Measurements from ENCODE around the gene MYO10. TPM values are rescaled to one million over a fixed set of nuclear protein-coding genes. Genes with fewer than 3 reads are reported as not detected.

The MYO10 gene
- total RNA-seq, 1 experiment from 2014 or later, result 9.3 TPM

DNA sequence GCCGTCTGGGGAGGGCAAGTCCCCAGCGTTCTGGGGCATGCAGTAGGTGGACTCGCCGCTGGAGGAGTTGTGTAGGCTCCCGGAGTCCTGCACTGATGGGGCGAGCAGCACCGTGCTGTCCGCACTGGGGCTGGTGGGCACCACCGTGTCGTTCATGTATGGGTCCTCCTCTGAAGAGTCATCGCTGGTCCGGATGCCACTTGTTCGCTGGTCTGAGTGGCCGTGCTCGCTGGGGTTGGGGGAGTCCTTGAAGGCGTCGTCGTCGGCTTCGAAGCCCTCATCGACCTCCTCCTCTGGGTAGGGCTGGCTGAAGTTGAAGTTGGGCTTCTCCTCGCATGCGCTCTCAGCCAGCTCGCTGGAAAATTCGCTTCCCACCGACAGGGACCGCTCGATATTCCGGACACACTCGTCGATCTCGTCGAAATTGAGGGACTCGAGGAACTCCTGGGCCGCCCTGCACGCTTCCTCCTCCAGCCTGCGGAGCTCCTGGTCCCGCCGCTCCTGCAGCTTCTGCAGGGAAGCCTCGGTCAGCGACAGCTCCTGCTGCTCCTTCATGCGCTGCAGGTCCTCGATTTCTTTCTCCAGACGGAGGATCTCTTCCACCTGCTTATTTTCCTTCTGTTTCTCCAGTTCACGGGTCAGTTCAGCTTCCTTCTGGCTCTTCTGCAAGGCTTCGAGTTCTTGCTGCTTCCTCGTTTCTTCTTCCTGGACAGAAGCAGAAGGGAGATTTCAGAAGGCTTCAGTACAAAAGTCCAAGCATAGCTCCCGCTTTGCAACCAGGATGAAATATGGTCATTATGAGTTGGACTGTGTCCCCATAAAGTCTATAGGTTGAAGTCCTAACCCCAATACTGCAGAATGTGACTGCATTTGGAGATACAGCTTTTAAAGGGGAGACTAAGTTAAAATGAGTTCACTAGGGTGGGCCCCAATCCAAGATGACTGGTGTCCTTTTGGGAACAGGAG lies 234.7 kb downstream of the MYO10 start:
- Histone ChIP-seq H3K36me3 (no peaks in the 10 kb centered on the region), H3K9me3 (replicated peaks) (no peaks in the 10 kb centered on the region), H3K4me1 (no peaks in the 10 kb centered on the region), H3K4me3 (no peak overlapping the region), H3K27me3 (no peaks in the 10 kb centered on the region), H3K27ac (no peak overlapping the region)
- DNase-seq, result no peak

DNA sequence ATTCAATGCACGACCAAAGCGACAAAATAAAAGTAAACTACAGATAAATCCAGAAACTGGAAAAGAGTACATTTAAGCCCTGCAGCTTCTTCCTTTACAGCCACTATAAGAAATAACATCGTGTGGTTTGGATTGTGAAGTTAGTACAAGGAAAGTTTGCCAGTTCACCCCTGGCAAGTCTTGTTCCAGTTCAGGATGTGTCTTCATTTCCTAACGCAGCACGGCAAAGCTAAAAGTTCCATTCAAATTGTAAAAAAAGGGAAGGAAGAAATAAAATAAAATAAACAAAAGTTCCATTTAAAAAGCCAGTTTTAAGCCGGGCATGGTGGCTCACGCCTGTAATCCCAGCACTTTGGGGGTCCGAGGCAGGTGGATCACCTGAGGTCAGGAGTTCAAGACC lies 236.0 kb downstream of the MYO10 start:
- no peaks in the 10 kb centered on the region for H3K9me3 ChIP-seq (replicated peaks)
- no peak overlapping the region for H3K27ac ChIP-seq
- no peaks in the 10 kb centered on the region for H3K36me3 ChIP-seq
- H3K4me1 ChIP-seq, result no peaks in the 10 kb centered on the region
- H3K27me3 ChIP-seq, result no peaks in the 10 kb centered on the region
- no peak overlapping the region for H3K4me3 ChIP-seq
- DNase-seq, result no peak

DNA sequence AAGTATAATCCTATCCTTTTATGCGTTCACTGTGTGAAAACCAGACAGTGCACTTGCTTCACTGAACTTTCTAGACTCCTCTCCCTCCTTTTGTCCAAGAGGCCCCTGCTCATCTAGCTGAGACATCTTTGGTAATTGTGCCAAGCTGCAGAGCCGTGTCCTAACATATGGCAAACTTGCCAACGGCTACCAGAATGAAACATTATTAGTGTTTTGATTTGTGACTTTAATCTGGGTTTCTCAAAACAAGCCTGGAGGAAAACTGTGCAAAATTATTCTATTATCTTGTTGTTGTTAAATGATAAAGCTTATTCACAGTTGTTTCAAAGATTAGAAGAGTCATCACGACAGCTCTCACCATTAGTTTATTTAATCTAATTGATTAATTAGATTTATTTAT lies 240.3 kb downstream of the MYO10 start:
- H3K27ac ChIP-seq, result no peak overlapping the region
- no peaks in the 10 kb centered on the region for H3K27me3 ChIP-seq
- no peaks in the 10 kb centered on the region for H3K36me3 ChIP-seq
- no peak overlapping the region for H3K4me3 ChIP-seq
- no peak for DNase-seq
- no peaks in the 10 kb centered on the region for H3K9me3 ChIP-seq (replicated peaks)
- H3K4me1 ChIP-seq, result no peaks in the 10 kb centered on the region

DNA sequence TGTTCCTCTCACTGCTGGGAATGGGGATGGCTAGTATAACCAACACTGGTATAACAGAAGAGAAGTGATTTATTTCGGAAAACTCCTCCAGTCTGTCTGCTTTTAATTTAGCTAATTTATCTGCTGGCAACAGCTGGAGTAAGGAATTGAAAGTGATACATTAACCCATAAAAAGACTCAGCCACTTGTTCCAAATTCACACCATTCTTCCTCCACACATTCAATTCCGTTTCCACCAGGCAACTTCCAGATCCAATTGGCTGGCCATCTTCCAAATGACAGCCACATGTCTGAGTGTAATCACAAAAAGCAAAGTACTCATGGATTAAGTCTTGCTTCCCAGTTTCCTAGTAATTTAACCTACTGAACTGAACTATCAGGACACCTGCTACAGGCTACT lies 242.2 kb downstream of the MYO10 start:
- no peaks in the 10 kb centered on the region for H3K36me3 ChIP-seq
- H3K27ac ChIP-seq, result no peak overlapping the region
- H3K9me3 ChIP-seq (replicated peaks), result no peaks in the 10 kb centered on the region
- no peak overlapping the region for H3K4me3 ChIP-seq
- no peaks in the 10 kb centered on the region for H3K27me3 ChIP-seq
- no peaks in the 10 kb centered on the region for H3K4me1 ChIP-seq
- peak in 1 of 2 experiments; percentile 3 for DNase-seq

DNA sequence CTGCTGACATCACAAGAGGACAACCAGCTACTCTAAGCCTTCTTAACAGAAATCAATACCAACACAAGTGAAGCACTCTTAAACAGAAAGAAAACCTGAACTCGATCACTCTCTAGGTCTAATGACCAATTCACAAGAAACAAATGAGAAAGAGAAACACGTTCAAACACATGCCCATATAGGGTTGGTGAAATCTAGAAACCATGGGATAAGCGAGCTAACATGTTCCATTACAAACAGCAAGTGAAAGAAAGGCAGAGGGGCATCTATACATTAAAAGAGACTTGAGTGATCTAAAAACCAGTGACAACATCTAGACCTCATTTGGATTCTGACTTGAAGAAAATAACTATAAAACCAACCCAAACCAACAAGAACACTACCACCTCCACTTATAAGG lies 244.4 kb downstream of the MYO10 start:
- Histone ChIP-seq H3K36me3 (no peaks in the 10 kb centered on the region), H3K4me1 (no peaks in the 10 kb centered on the region), H3K27ac (no peak overlapping the region), H3K27me3 (no peaks in the 10 kb centered on the region), H3K4me3 (no peak overlapping the region), H3K9me3 (replicated peaks) (no peaks in the 10 kb centered on the region)
- DNase-seq, result no peak

DNA sequence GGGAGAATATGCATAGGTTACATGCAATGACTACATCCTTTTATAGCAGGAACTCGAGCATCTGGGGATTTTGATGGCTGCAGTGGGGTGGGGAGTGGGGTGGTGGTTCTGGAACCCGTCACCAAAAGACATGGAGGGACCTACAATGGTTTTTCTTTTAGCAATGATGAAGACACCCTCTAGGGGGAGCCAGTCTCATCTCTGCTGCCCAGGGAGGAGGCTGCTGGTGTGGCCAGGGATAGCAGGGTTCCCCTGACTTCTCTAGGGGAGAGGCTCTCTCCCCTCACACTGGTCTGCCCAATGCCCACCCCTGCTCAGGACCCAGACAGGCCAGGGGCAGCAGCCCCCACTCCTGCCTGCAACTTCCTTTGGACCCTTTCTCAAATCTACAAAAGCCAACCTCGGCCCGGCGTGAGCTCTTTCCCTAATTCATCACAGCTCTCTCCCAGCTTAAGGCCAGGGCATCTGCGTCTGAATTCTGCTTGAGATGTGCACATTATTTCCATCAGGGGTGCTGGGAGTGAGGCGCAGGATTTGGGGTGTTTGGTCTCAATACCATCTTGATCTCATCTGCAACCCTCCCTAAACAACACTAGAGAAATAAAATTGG lies 245.7 kb downstream of the MYO10 start:
- Histone ChIP-seq H3K4me3 (no peak overlapping the region), H3K4me1 (no peaks in the 10 kb centered on the region), H3K27ac (no peak overlapping the region), H3K27me3 (no peaks in the 10 kb centered on the region), H3K36me3 (no peaks in the 10 kb centered on the region), H3K9me3 (replicated peaks) (no peaks in the 10 kb centered on the region)
- DNase-seq, result peak; percentile 21 to 64

DNA sequence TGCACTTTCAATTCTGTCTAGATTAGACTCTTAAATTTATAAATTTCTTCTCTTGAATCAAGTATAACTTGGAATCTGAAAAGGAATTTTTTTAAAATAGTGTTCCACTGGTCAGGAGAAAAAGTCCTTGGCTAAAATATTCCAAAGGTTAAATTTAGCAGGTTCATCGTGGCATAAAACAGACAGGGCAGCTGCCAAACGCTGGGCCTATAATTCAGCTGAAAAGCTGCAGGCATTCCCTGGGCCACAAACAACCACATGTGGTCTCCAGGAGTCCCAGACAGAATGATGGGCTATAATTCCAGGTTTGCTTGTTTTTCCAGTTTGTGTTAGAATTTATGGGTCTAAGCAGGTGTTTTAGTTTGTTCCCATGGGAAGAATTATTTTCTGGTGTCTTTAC lies 248.2 kb downstream of the MYO10 start:
- no peak overlapping the region for H3K27ac ChIP-seq
- no peaks in the 10 kb centered on the region for H3K4me1 ChIP-seq
- no peaks in the 10 kb centered on the region for H3K36me3 ChIP-seq
- no peaks in the 10 kb centered on the region for H3K27me3 ChIP-seq
- no peak overlapping the region for H3K4me3 ChIP-seq
- DNase-seq, result no peak
- H3K9me3 ChIP-seq (replicated peaks), result no peaks in the 10 kb centered on the region

DNA sequence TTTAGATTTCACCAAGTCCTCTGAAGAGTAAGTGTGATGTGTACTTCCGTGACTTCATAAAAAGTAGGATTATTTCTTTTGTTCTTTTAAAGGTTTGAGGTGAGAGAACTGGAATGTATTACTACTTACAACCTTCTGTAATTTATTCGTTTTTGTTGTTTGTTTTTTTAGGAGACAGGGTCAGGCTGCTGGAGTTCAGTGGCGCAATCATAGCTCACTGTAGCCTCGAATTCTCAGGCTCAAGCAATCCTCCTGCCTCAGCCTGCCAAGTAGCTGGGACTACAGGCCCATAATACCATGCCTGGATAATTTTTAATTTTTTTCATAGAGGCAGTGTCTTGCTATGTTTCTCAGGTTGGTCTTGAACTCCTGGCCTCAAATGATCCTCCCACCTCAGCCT lies 251.0 kb downstream of the MYO10 start:
- H3K9me3 ChIP-seq (replicated peaks), result no peaks in the 10 kb centered on the region
- no peak for DNase-seq
- H3K27me3 ChIP-seq, result no peaks in the 10 kb centered on the region
- H3K4me3 ChIP-seq, result no peak overlapping the region
- H3K36me3 ChIP-seq, result no peaks in the 10 kb centered on the region
- no peaks in the 10 kb centered on the region for H3K4me1 ChIP-seq
- H3K27ac ChIP-seq, result no peak overlapping the region

DNA sequence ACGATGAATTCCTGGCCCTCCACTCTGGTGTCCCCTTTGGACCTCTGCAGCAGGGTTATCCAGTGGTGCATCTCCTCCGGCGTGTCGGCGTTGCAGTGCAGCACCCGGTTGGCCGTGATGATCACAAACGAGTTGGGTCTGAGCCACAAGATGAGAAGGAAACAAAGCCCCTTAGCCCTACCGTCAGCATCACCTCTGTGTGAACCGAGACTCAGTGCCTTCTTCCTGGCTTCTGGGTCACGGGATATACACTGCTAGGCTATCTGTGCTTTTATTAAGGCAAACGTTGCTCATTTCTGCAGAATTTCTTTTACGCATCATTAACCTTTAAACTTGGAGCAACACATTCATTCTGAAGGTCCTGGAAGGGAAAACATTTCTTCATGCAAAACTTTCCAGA lies 254.2 kb downstream of the MYO10 start:
- no peak for DNase-seq
- Histone ChIP-seq H3K4me3 (no peak overlapping the region), H3K27me3 (no peaks in the 10 kb centered on the region), H3K27ac (no peak overlapping the region), H3K36me3 (no peaks in the 10 kb centered on the region), H3K4me1 (no peaks in the 10 kb centered on the region), H3K9me3 (replicated peaks) (no peaks in the 10 kb centered on the region)

DNA sequence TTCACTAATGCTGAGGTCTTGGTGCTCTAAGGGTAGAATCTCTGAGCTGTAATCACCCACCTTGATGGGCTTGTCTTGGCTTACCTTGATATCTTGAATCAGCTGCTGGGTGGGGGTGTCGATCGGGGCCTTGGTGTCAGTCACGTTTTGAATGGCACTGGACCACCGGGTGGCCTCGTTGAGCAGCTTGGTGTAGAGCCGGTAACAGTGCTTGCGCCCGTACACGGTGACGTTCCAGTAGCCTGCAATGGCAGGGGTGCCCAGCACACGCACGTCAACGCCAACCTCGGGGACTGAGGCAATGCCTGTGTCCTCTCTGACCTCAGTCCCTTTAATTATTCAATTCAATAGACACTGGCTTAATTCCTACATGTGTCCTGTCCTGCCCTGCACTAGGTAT lies 256.2 kb downstream of the MYO10 start:
- Histone ChIP-seq H3K4me1 (no peaks in the 10 kb centered on the region), H3K36me3 (no peaks in the 10 kb centered on the region), H3K27me3 (no peaks in the 10 kb centered on the region)

DNA sequence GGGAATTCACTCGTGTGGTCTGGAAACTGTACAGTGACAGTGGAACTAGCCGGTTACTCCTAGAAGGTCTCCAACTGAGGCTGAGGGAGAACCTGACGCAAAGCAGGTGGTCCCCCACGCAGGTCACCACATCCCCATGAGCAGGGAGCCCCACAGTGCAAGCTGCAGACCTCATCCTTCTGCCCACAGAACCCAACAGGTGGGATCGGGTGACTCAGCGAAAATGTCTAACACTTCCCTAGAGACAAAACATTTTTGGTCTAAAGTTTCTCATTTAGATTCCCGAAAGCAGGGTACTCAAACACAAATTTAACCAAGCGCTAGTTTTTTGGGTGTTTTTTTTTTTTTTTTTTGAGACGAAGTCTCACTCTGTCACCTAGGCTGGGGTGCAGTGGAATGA lies 256.9 kb downstream of the MYO10 start:
- Histone ChIP-seq H3K36me3 (no peaks in the 10 kb centered on the region), H3K4me3 (no peak overlapping the region), H3K9me3 (replicated peaks) (no peaks in the 10 kb centered on the region), H3K27me3 (no peaks in the 10 kb centered on the region), H3K4me1 (no peaks in the 10 kb centered on the region), H3K27ac (no peak overlapping the region)
- DNase-seq, result no peak

More for the DNA sequence above, 256.2 kb downstream of the MYO10 start:
- no peak for DNase-seq
- Histone ChIP-seq H3K9me3 (replicated peaks) (no peaks in the 10 kb centered on the region), H3K27ac (no peak overlapping the region), H3K4me3 (no peak overlapping the region)

DNA sequence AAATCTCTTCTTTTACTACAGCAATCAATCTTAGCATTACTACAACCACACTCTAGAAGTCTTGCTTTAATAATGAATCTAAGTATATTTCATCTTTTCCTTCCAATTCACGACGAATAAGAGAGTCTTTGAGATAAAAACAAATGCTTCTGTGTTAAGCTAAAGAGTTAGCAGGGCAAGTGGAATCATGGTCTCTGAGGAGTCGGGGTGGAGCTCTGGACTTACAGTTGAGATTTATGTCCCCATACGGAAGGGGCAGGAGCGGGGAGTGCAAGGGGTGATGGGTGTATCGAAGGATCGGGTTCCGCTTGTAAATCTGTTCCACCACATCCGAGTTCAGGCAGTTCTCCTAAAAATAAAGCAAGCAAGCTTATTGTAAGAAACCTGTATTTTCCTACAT lies 260.3 kb downstream of the MYO10 start:
- DNase-seq, result no peak
- Histone ChIP-seq H3K9me3 (replicated peaks) (no peaks in the 10 kb centered on the region), H3K27ac (no peak overlapping the region), H3K4me1 (no peaks in the 10 kb centered on the region), H3K4me3 (no peak overlapping the region), H3K27me3 (no peaks in the 10 kb centered on the region), H3K36me3 (no peaks in the 10 kb centered on the region)

DNA sequence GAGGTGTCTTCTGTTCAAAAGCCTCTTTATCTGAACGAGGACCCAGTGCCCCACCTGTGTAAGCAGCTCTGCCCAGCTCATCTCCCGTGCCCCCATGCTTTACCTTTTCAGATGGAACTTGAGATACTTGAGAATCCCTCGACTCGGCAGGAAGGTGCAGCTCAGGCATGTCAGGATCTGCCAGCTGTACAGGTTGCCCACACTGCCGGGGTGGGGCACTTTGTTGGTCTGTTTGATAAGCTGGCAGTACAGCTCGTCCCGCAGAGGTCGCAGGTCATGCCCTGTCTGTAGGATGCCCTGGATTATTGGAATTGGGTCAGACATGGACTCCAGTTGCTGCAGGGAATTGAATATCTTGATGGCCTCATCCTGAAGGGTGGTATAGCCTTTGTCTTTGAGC lies 261.3 kb downstream of the MYO10 start:
- H3K36me3 ChIP-seq, result no peaks in the 10 kb centered on the region
- H3K4me3 ChIP-seq, result no peak overlapping the region
- H3K4me1 ChIP-seq, result no peaks in the 10 kb centered on the region
- H3K9me3 ChIP-seq (replicated peaks), result no peaks in the 10 kb centered on the region
- DNase-seq, result no peak
- no peaks in the 10 kb centered on the region for H3K27me3 ChIP-seq
- no peak overlapping the region for H3K27ac ChIP-seq

DNA sequence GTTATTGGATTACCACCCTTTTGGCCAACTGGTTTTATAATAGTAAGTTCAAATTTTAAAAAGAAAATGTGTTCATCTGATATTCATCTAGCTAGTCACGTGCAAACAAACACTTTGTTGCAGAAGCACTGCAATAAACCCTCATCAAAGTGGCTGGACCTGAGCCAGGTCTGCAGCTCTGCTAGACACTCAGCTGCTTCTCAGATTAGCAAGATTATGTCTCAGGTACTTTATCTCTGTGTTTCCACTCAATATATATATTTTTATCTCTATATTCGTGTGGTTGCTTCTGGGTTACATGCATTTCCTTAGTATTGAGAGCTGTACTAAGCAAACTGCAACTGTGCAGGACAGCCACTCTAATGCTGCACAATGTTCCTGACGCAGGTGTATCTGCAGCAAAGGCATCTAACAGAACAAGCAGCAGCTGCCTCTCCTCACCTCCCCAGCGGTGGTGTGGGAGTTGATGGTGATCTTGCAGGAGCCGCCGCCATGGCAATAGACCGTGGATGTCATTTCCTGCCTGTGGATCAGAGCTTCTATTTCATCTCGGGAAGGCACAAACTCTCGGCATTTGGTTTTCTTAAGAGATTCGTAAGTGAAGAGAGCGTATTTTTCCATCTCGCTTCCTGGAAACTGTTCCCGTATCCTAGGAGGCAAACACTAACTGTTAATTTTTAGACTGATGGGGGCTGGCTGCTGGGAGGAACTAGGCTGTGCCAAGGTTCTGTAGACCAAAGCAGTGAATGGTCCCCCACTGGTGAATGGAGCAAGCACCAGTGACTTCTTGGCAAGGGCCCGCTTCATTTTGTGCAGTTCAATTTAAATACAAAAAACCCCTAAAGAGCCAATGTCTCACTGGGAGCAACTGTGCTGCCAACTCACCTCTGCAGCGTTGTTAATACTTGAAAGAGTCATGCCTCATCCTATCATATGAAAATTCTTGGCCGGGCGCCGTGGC lies 262.6 kb downstream of the MYO10 start:
- H3K9me3 ChIP-seq (replicated peaks), result no peaks in the 10 kb centered on the region
- no peaks in the 10 kb centered on the region for H3K36me3 ChIP-seq
- no peaks in the 10 kb centered on the region for H3K4me1 ChIP-seq
- H3K27ac ChIP-seq, result no peak overlapping the region
- H3K4me3 ChIP-seq, result no peak overlapping the region
- DNase-seq, result no peak
- H3K27me3 ChIP-seq, result no peaks in the 10 kb centered on the region

DNA sequence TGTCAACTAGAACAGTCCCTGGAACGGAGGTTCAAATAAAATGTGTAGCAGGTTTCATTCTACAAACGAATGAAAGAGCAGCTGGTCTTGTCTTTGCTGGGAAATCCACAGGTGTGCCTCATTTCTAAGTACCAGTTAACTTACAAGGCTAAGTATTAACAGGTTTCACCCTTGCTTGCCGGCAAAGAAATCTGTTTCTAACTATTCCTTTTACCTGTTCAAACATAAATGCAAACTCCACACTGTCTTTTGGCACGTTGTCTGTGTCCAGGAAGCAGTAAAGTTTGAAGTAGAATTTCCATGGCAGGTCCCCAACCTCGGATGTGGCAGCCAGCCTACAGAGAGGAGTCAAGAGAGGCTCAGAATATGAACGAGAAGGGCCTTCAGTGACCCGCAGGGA lies 264.9 kb downstream of the MYO10 start:
- no peak for DNase-seq
- H3K27ac ChIP-seq, result no peak overlapping the region
- H3K36me3 ChIP-seq, result no peaks in the 10 kb centered on the region
- no peaks in the 10 kb centered on the region for H3K4me1 ChIP-seq
- H3K9me3 ChIP-seq (replicated peaks), result no peaks in the 10 kb centered on the region
- H3K4me3 ChIP-seq, result no peak overlapping the region
- no peaks in the 10 kb centered on the region for H3K27me3 ChIP-seq

Measured in SJCRH30 (cell line).